ENCODE results near the gene ACCS. TPM values are rescaled to one million over a fixed set of nuclear protein-coding genes. Genes with fewer than 3 reads are reported as not detected.

ACCS gene
- total and polyA plus RNA-seq, 2 donors (not counting 3 experiments of a cell fraction or from before 2014, with no cell fraction given): 8.6 to 22.7 TPM

GRCh38 chr11:44049832-44050231 is 16.2 kb upstream of the ACCS start:
- dilution Hi-C loops (cut with MboI; ENCODE audit: extremely low pct_ligation_motif_present, low sequenced_read_pairs): no loop called here
- FAIRE-seq: no peak
- CTCF ChIA-PET: interaction anchor here (0.7 kb wide), 1 partner anchor 8 kb away, joined by 3 read pairs; no protein-coding TSS in a partner anchor

More at GRCh38 chr11:44049832-44050231, 16.2 kb upstream of the ACCS start:
- Histone ChIP-seq H3K27me3 (ENCODE audit: control insufficient read depth in 2 of 2, insufficient read depth in 2 of 2, low read length in 2 of 2) (peaks cover 3 to 10% of the 10 kb centered on the region in 2 experiments), H3K9me1 (replicated peaks; ENCODE audit: control insufficient read depth, extremely low read depth, insufficient read depth, low read length) (no peaks in the 10 kb centered on the region), H3K4me3 (replicated peaks in 1 of 3; ENCODE audit: insufficient read depth in 1 of 3, low read depth in 1 of 3, low read length in 3 of 3) (no peak overlapping the region), H3K9ac (replicated peaks; ENCODE audit: extremely low read depth, insufficient read depth, low read length) (no peak overlapping the region), H3K4me1 (ENCODE audit: control insufficient read depth, extremely low read depth, insufficient read depth, low read length) (no peaks in the 10 kb centered on the region), H3K36me3 (ENCODE audit: control insufficient read depth in 2 of 2, extremely low read depth in 1 of 2, insufficient read depth in 2 of 2, low read length in 2 of 2) (no peaks in the 10 kb centered on the region), H3K27ac (ENCODE audit: insufficient read depth, low read depth, low read length) (no peak overlapping the region), H4K20me1 (replicated peaks; ENCODE audit: control insufficient read depth, extremely low read depth, insufficient read depth, low read length) (no peaks in the 10 kb centered on the region), H3K4me2 (ENCODE audit: insufficient read depth, low read length) (no peak overlapping the region), H3K79me2 (ENCODE audit: control insufficient read depth, insufficient read depth, low read length) (no peaks in the 10 kb centered on the region), H3K9me3 (replicated peaks; ENCODE audit: control insufficient read depth, insufficient read depth, low read length) (no peaks in the 10 kb centered on the region), H2AFZ (ENCODE audit: low read depth, low read length) (no peak overlapping the region)
- BruUV-seq (replicated peaks): no TSS peak
- POLR2A ChIA-PET: no interaction called here
- TF ChIP-seq POLR2A (IDR thresholded peaks at IDR 0.05; ENCODE audit: low read depth, low read length) (no peak), MAX (IDR thresholded peaks at IDR 0.05; ENCODE audit: insufficient read depth, insufficient read length) (no peak), CTCF (IDR thresholded peaks at IDR 0.05; ENCODE audit: extremely low read depth in 1 of 2, insufficient read depth in 1 of 2, low read depth in 1 of 2, low read length in 2 of 2) (no peak), JUN (IDR thresholded peaks at IDR 0.05; ENCODE audit: borderline replicate concordance, insufficient read depth, insufficient read length, low read depth) (no peak), POLR2AphosphoS5 (IDR thresholded peaks at IDR 0.05; ENCODE audit: insufficient read depth, low read depth, low read length) (no peak), GATA2 (IDR thresholded peaks at IDR 0.05; ENCODE audit: insufficient read depth, insufficient read length, low read depth, low read length) (no peak), FOS (IDR thresholded peaks at IDR 0.05; ENCODE audit: borderline replicate concordance, insufficient read depth, low read length) (no peak), MYC (IDR thresholded peaks at IDR 0.05; ENCODE audit: low read depth, low read length) (no peak), EZH2 (IDR thresholded peaks at IDR 0.05; ENCODE audit: borderline replicate concordance, low read depth, low read length, severe bottlenecking) (no peak)
- intact Hi-C loops (cut with micrococcal nuclease): no loop called here
- DNase-seq (ENCODE audit: low read depth, low spot score): no peak
